NCI-H82 (cell line): ENCODE measurements around the gene FOXO3.
"Not testable (repeated sequence)": the region's sequence is repeated elsewhere in the genome, so short reads cannot be mapped to it uniquely, and the experiment has no call there.

Experiments used
- DNase-seq: peaks from one replicate; lab custom pipeline; 2025; lab: John Stamatoyannopoulos, UW

FOXO3 gene

DNA sequence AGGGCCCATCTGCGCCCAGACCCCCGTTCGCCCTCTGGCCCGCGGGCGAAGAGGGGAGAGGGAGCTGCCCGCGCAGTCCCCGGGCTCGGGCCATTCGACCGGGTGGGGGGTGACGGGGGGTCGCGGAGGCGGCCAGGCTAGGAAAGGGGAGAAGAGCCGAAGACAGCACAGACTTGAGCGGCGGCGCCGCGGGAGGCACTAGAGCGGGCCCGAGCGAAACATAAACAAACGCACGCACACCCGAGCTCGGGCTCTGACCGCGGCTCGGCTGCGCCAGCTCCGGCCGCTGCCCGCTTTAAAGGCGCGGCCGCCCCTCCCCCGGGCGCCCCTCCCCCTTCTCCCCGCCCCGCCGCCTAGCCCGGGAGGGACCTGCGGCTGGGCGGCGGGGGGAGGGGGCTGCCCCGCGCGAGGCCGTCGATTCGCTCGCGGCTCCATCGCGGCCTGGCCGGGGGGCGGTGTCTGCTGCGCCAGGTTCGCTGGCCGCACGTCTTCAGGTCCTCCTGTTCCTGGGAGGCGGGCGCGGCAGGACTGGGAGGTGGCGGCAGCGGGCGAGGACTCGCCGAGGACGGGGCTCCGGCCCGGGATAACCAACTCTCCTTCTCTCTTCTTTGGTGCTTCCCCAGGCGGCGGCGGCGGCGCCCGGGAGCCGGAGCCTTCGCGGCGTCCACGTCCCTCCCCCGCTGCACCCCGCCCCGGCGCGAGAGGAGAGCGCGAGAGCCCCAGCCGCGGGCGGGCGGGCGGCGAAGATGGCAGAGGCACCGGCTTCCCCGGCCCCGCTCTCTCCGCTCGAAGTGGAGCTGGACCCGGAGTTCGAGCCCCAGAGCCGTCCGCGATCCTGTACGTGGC, at the start of gene FOXO3:
Gene FOXO3, plus strand, starts transcription at position 455 of the 846 bp plus-strand sequence. Its CDS starts 292 bp downstream, at position 747.
- peak; percentile 91 for DNase-seq

DNA sequence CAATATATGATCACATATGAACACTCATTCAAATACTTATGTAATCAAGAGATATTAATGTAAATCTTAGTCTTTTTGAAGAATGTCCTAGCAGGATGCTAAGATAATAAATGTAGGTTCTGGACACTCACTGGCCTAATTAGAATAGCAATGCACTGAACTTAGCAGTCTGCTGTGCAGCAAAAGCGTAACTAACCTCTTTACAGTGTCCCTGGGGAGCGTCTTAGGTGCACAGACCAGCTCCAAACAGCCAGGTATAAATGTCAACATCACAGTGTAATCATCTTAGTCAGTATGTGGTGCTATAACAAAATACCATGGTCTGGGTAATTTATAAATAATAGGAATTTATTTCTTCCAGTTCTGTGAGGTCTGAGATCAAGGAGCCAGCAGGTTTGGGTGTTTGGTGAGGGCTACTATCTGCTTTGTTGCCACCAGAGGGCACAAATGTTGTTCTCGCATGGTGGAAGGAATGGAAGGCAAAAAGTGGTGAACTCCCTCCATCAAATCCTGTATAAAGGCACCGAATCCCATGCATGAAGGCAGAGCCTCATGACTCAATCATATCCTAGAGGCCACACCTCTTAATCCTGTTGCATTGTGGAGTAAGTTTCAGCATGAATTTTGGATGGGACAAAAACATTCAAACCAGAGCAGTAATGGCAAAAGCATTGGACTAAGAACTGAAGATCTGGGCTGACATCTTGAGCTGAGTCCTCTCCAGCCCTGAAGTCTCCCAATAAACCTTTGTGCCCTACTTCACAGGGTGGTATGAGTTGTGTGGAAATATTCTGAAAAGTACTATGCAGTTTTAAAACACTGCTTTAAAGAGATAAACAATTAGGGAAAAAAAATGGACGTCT, 41.8 kb upstream of the FOXO3 start:
- peak; percentile 60 for DNase-seq

DNA sequence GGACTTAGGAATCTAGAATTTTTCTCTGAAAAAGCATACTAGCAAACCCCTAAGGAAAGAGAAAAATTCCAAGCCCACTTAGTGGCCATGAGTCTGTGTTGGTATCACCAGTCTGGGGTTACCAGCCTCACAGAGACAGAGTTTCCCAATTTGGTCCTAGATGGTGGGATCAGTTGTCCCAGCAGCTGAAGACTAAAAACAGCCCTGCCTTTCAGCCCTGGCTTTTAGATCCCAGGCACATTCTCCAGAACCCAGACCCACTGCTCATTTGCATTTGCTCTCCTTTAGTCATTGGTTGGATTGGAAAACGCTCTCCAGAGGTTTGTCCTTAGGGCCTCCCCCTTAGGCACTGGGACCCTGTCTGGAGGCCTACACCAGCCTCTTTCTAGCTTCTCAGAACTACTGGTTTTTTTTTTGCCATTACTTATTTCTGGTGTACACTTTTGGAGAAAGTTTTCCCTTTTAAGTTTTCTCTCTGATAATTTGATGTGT, 39.1 kb upstream of the FOXO3 start:
- no peak for DNase-seq

DNA sequence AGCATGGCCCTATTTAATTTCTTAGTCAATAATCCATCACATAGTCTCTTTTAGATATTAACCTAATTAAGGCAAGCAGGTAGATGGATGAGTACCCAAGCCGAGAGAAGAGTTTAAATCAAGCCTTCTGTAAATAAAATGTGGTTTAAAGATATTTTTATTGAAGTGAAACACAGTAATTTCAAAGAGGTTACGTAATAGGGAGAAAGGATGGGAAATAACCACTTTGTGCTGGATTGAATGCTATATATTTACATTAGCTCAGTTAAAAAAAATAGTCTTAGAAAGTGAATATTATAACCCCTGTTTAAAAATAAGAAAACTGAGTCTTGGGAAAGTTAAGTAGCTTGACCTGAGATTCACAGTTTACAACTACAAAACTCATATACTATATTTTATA, 37.0 kb upstream of the FOXO3 start:
- DNase-seq, result no peak

DNA sequence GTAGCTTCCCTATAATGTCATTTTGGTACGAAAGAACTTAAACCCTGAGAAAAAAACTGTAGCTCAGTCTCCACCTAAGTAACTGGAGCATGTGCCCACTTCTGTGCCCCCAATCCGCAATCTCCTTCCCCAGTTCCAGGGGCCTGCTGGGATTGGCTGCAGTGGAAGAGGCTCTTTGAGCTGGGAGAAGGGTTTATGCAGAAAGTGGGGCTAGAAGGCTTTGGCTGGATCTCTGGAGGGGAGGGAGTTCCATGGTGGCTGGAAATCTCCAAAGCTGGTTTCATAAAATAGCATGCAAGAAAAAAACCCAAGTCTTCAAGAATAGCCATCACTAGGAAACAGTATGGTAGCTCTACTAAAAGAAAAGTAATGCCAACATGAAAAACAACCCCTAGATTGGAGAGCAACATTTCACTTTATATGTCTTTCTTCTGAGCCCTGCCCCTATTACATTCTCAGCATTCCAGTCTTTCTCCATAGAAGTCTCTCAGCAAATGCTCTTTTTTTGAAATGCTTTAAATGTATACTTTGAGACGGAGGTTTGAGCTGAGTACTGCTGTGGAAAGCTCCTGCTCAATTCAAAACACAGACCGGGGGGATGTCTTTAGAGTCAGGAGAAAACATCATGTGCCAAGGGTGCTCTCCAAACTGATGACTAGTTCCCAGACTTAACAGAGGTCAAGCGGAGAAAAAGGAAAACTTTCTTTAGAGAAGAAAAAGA, 36.0 kb upstream of the FOXO3 start:
- DNase-seq, result no peak

DNA sequence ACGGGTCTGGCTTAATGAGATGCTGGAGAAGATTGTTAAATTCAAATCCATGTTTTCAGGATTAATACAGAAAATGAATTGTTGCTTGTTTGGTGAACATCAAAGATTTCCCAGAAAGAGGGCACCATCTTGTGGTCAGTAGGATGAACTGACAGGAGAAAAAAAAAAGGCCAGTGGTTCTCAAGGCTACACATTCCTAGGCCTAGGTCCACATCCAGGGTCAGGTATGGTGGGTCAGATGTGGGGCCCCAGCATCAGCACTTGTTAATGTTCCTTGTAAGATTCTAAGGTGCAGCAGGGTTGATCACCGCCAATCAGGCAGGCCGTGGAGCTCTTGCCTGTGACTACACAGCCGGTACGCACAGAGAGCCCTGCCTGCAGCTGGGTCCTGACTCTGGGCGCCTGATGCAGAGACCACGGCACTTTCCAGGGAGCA, 34.0 kb upstream of the FOXO3 start:
- DNase-seq, result peak; percentile 59

DNA sequence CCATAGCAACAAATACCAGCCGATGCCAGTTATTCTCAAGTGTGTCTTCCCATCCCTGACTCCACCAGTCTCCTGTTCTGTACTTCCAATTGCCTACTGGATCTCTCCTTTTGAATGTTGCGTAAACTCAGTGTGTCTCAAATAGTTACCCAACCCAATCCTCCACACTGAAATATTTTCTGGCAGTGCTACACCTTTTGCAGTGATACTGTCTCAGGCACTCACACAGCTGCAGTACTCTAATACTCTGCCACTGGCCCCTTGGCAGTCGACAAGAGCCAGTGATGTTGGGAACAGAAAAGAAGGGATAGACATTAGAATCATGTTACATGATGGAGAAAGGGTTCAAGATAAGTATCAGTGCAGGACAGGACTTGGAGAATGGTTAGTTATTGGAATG, 31.8 kb upstream of the FOXO3 start:
- DNase-seq, result no peak

DNA sequence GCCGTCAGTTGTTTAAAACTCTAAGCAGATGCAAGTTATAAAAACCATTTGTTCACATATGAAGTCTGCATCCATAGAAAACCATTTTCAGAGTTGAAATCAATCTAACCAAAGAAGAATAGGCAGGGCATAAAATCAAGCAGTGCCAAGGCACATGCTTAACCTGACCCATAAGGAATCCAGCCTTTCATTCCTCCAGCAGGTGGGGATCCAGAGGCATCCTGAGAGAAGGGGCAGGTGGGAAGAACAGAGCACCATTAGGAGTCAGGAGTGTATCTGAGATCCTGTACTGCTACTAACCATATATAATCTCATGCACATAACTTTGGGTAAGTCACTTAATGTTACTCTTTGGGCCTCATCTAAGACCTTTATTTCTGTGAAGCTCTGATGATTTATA, 29.4 kb upstream of the FOXO3 start:
- peak; percentile 41 for DNase-seq

DNA sequence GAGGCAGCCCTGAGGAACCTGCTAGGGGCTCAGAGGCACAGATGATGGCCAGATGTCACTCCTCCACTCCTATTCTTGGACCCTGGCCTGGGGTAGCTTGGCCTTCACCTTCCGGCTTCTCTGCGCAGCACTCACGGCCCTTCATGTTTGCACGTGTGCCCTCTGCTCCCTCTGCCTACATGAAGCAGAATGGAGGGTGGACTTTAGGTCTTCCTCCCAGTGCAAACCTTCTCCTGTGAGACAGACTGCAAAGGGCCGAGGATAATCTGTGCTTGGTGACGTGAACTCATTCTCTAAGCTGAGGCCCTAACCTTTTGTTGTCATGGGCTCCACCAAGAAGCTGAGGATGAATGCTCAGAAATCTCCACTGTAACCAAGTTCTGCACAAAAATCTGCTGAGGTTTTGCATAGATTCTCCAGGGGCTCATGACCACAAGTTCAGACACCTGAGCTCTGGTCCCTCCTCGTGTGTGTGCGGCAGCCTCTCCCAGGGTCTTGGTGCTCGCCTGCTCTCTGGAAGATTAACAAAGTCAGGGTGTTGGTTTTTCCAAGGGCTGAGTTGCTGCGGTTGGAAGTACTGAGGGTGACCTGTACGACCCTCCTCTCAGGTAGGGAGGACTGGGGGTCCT, 25.5 kb upstream of the FOXO3 start:
- DNase-seq, result no peak

DNA sequence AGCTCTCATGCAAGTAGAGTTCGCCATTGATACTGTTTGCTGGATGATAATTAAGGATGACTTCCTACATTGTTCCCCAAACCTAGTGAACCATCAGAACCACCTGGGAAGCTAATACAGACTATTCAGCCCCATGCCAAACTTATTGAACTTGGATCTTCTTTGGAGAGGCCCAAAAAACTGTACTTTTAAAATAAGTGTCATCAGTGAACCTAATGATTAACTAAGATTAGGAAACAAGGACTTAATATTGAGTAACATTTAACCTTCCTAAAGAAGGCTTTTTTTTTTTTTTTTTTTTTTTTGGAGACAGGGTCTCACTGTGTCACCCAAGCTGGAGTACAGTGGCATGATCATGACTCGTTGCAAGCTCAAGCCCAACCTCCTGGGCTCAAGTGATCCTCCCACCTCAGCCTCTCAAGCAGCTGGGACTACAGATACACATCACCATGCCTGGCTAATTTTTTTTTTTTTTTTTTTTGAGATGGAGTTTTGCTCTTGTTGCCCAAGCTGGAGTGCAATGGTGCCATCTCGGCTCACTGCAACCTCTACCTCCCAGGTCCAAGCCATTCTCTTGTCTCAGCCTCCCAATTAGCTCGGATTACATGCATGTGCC, 24.7 kb upstream of the FOXO3 start:
- DNase-seq, result not testable (repeated sequence)

DNA sequence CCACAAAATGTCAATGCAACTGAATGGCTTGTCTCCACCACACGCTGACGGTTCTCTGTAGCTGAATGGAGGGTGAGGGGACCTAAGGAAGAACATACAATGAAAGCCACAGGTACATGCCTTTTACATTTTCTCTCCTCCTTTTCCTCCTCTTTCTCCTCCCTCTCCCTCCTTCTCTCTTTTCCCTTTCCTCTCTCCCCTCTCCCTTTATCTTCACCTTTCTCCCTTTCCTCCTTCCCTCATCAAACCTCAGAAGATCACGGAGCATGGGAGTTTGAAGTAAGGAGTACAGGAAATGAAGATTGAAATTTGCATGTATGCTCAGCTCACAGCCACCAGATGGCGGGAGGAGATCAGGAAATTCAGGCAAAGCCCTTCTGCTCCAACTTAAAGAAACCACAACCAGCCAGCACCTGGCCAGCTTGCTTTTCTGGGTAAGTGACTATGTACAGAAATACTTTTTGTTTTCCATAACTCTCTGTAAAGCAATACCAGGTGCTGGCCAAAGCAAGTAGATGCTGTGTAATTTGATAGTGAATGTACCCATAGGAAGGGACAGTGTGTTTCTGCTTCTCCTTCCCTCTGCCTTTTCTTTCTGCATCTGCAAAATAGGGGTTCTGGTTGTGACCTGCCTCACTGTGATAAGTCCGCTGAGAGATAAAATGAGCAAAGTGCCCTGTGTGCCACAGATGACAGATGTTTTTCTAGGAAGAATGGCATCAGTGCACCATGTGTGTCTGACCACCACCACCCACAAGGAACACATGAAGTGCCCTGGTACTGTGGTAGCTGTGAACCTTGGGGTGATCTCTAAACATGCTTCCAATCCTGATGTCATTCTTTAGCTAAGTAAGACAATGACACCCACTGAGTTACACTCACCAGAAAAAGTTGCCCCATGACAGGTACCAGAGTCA, 18.6 kb upstream of the FOXO3 start:
- peak; percentile 90 for DNase-seq

DNA sequence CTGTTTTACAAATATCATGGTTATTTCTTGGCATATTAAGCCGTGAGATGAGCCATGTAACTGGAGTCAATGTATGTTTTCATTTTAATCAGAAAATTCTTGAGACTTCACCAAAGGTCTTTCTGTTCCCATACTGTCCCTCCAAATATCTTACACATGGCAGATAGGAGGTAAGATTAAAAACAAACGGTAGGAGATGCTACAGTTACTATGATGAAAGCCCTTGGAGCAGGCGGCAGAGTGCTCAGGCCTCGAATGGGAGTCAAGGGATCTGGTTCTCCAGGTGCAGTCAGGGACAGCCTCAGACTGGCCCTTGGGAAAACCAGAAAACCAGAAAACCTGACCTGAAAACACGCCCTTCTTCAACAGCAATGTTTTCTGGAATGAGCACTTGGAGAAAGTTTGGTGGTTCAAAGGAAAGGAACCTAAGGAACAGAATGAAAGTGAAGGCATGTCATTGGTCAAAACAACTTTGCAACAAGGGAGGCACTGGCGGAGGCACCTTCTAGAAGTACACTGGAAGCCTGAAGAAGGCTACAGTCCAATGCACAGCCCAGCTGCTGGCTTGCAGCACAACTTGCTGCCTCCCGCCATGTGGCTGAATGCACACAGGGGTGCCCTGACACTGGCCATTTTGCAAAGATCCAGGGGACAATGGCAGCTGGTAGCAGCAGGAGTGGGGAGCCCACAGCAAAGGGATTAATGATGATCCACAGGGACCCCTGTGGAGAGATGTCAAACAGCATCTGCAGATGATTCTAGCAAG, 17.4 kb upstream of the FOXO3 start:
- DNase-seq, result no peak

DNA sequence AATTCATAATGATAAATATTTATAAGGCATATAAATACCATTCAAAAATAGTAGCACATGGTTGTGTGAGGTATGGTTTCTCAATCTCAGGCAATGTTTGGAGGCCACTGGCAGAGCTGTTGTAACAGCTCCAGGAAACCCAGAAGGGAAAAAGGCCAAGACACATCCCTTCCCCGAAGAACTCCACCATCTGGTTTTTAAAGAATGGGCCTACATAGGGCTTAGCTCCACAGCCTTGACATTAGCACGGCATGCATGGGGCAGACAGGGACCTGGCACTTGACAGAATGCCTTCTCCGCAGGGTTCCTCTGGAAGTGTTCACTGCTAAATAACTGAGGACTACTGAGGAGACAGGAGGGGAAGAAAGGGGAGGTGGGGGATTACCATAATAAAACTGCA, 16.1 kb upstream of the FOXO3 start:
- DNase-seq, result no peak

DNA sequence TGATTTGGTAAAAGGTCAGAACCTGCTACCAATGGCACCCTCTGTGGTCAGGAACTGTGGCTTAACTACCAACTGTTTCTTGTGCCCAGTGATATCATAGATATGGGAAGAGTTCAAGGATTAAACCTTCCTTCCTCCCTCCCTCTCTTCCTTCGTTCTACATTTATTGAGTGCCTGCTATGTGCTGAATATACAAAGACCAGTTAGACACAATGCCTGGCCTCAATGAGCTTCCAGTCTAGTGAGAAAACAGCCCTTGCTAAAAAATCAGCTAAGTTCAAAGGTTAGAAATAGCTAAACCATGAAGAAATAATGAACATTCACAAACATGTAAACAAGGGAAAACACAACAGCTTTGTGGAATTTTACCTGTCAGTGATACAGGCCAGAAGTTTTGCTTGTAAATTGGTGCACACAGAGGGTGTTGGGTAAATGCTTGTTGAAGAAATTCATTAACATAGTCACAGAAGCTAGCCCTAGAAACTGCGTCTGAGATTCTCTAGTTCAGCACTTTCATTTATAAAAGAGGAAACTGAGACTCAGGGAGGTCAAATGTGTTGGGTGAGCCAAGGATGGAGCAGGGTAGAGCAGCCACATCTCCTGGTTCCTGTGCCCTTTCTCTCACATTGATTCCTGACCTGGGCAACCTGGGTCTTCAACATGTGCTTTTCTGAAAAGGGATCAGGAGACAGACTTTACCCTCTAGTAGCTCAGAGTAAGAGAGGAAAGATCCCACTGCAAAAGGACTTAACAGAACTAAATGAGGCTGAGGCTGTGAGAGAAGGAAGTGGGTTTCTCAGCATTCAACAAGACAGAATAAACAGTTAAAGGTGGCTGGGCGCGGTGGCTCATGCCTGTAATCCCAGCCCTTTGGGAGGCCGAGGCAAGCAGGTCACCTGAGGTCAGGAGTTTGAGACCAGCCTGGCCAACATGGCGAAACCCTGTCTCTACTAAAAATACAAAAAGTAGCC, 14.4 kb upstream of the FOXO3 start:
- no peak for DNase-seq

DNA sequence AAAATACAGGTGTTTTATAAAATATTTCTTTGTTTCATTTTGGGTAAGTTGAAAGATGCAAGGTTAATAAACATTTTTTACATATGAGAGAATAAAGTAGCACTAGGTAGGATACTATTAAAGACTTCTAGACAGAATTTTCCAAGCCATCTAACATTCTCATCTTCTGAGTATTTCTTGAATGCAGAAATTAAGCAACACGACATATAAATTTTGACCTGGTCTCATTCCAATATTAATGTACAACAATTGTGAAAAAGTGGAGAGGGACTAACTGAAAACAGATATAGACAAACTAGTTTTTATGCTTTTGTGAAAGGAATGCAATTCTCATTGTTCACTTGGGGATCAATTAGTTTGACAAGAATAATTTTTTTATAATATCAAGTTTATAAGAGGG, 11.5 kb upstream of the FOXO3 start:
- no peak for DNase-seq

DNA sequence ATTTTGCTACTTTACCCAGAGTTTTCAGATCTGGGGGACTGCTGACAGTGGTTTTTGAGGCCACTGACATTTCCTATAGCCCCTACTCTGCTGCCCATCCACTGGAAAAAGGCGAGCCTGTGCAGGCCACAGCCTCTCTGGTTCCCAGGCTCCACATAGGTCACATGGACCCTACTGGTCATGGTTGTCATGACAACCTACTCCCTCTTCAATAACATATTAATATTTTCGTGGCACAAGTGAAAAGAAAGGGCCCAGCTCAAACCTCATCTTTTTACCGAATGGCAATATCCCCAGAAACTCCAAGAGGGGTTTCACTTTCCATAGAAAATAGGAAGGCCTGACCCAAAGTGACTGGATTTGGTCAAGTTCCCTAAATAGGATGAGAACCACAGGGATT, 11.0 kb upstream of the FOXO3 start:
- no peak for DNase-seq

DNA sequence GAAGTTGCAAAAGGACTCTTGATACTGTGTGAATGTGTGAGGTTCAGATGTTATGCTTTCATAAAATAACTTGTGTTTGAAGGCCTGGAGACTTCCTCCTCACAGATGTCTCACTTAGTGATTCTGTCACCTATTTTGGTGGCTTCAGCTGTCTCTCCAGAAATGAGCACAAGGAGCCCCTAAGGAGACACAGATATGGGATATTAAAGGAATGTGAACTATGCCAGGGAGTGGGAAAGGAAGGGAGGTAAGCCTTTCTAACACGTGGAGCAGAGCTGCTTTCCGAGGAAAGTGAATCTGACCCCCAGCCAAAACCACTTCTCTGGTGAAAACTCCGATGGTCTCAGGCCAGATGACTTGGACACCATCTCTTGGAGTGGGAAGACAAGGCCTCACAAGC, 10.5 kb upstream of the FOXO3 start:
- DNase-seq, result no peak

DNA sequence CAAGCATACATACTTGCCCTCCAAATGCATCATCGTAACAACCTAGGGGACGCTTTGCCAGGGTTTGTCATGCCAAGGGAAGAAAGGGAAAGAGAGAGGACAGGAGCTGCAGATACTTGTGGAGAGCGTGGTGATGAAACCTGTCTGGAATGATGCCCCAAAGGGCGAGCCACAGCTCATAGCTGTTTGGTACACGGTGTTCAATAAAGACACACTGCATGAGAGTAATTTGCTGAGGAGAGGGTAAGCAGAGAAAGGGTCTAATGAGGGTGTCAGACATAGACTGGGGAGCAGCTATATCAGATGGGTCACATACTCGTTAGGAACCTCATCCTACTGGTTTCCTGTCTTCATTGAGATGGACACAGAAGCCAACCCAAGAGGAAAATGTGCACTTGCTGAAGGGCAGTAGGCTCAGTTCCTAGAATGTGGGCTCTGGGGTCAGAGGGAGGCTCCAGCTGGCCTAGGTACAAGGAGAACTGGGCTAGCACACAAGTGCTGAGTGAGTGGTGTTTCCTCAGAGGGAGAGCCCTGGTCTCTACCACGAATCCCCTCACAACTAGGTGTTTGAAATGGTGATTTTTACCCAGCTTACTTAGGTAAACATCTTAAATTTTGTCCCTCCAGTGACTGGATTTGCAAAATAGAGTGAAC, 5.2 kb upstream of the FOXO3 start:
- DNase-seq, result no peak
